Sigmoid colon (tissue), 7 donors: ENCODE measurements around the gene TASOR2. TPM values are rescaled to one million over a fixed set of nuclear protein-coding genes. Genes with fewer than 3 reads are reported as not detected.

Experiments
- DNase-seq: peaks from one replicate; pipeline ENCODE4 v3.0.0-alpha.2; 2019
- H3K27ac ChIP-seq, 4 donors: fragments of 200-600 bp; sonication (generic); one replicate each; pipeline ENCODE4 v1.5.1; 2016 to 2019; ENCODE audit warnings: mild to moderate bottlenecking in 1 of 4
- H3K27me3 ChIP-seq, 3 donors: fragments of 200-600 bp; sonication (generic); one replicate each; pipeline ENCODE4 v1.5.1; 2019; ENCODE audit warnings: mild to moderate bottlenecking in 1 of 3
- H3K36me3 ChIP-seq, 4 donors: fragments of 200-600 bp; sonication (generic); one replicate each; pipeline ENCODE4 v1.5.1; 2016 to 2019
- H3K4me1 ChIP-seq, 4 donors: fragments of 200-600 bp; sonication (generic); one replicate each; pipeline ENCODE4 v1.5.1; 2017 to 2019
- H3K4me3 ChIP-seq, 4 donors: fragments of 200-600 bp; sonication (generic); one replicate each; pipeline ENCODE4 v1.5.1; 2017 to 2019; ENCODE audit warnings: mild to moderate bottlenecking in 2 of 4, moderate library complexity in 1 of 4
- H3K9me3 ChIP-seq, 4 donors: fragments of 200-600 bp in 3 of 4; sonication (generic) in 3 of 4; one replicate each; pipeline versions ENCODE4 v1.5.1 to v1.6.1; 2013 to 2019
- EP300 ChIP-seq, 4 donors: sonication (generic); formaldehyde crosslinking; IDR thresholded peaks; one replicate each; pipeline ENCODE4 v1.6.1; 2017; ENCODE audit warnings: antibody characterized with exemption in 4 of 4
- POLR2A ChIP-seq, 2 donors: fragments of 450-650 bp; IDR thresholded peaks; one replicate each; pipeline ENCODE4 v1.6.1; 2016; ENCODE audit warnings: antibody characterized with exemption in 2 of 2, mild to moderate bottlenecking in 2 of 2, moderate library complexity in 2 of 2
- POLR2AphosphoS5 ChIP-seq, 4 donors: sonication (generic); formaldehyde crosslinking; IDR thresholded peaks; one replicate each; pipeline ENCODE4 v1.6.1; 2017; ENCODE audit warnings: antibody characterized with exemption in 4 of 4
- WGBS, 2 donors: extraction: QIAGEN DNeasy Blood & Tissue Kit; methylation state at CpG; one replicate each; pipeline ENCODE4 v1.1.7; 2013; 5-methylcytosine and 5-hydroxymethylcytosine counted together
- intact Hi-C: fragments of 100-400 bp; cut with DNase I; formaldehyde crosslinking; loops from one replicate; pipeline ENCODE4 v1.15.1; 2023
- polyA plus RNA-seq, 3 donors: library from polyadenylated mRNA; stranded (reverse); fragments of 200-250 nt; gene quantifications; one replicate each; pipeline ENCODE4 v1.2.3, GENCODE V29; 2013
- total RNA-seq, 4 donors: library from RNA; depleted of rRNA; stranded (reverse); fragments of >200 nt; gene quantifications; one replicate each; pipeline ENCODE4 v1.1.0, GENCODE V29; 2016
- TF ChIP-seq, protein P1 (sequence below), 4 experiments: fragments of 450-650 bp in 3 of 4; fragments of 200-600 bp in 1 of 4; IDR thresholded peaks; one replicate each; pipeline ENCODE4 v1.5.1; 2016 to 2019; ENCODE audit warnings: antibody characterized with exemption in 4 of 4, mild to moderate bottlenecking in 3 of 4, moderate library complexity in 2 of 4
- donor health status: healthy with polysubstance abuse.
- donor health status: Bipolar disorder and iron deficiency.
- donor health status: healthy.

TASOR2 gene
- total and polyA plus RNA-seq, 7 donors = 3.5 to 66.7 (median 56.6) TPM

DNA sequence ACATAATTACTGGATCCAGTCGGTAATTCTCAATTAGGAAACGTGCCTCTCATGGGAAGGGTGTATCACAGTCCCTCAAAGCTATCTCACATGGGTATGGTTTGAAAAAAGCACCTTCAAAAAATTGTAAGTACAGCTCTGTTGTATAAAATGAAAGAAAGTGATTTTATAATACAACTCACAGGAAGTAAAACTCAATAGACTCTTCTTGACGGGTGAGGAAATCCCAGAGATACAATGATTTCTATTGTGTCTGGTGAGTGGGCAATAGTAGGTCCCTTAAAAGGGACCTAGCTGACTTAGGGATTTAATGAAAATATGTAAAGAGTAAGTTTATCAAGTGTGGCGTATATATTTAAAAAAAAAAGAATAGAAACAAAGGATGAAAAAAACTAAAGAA lies 27.0 kb downstream of the TASOR2 start:
- intact Hi-C loops = no loop called here
- peak overlapping the region in 2 of 4 donors; percentile 10 to 18 for H3K4me3 ChIP-seq
- H3K9me3 ChIP-seq = no peaks in the 10 kb centered on the region
- no peak for TF ChIP-seq EP300 (IDR thresholded peaks at IDR 0.05)
- no peaks in the 10 kb centered on the region for H3K36me3 ChIP-seq
- whole genome bisulfite sequencing, 2 donors = 45 to 46% methylated on average over 4 of the region's 4 CpGs
- H3K27me3 ChIP-seq = no peaks in the 10 kb centered on the region
- H3K4me1 ChIP-seq = peaks cover 0 to 8% (median 0%) of the 10 kb centered on the region in 4 donors
- DNase-seq = no peak
- H3K27ac ChIP-seq = no peak overlapping the region

DNA sequence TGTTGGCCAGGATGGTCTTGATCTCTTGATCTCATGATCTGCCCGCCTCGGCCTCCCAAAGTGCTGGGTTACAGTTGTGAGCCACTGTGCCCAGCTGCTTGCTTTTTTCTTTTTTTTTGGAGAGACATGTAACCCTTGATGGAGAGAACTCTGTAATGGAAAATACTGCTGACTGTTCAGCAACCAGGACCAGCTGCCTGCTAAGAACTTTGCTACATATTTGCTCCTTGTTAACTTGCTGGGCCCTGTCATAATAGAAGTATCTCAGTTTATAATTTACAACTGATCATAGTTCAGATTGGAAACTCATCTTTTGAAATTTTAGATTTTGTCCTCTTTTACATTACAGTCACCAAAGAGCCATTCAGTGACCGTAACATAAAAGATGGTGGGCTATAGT lies 34.9 kb downstream of the TASOR2 start:
- Histone ChIP-seq H3K4me3 (no peak overlapping the region), H3K36me3 (peaks cover 0 to 22% (median 2%) of the 10 kb centered on the region in 4 donors), H3K9me3 (no peaks in the 10 kb centered on the region), H3K4me1 (no peaks in the 10 kb centered on the region), H3K27ac (no peak overlapping the region), H3K27me3 (no peaks in the 10 kb centered on the region)
- WGBS, 2 donors = 92% methylated on average over 3 of the region's 3 CpGs
- intact Hi-C loops = no loop called here
- DNase-seq = no peak
- TF ChIP-seq, protein P1, sequence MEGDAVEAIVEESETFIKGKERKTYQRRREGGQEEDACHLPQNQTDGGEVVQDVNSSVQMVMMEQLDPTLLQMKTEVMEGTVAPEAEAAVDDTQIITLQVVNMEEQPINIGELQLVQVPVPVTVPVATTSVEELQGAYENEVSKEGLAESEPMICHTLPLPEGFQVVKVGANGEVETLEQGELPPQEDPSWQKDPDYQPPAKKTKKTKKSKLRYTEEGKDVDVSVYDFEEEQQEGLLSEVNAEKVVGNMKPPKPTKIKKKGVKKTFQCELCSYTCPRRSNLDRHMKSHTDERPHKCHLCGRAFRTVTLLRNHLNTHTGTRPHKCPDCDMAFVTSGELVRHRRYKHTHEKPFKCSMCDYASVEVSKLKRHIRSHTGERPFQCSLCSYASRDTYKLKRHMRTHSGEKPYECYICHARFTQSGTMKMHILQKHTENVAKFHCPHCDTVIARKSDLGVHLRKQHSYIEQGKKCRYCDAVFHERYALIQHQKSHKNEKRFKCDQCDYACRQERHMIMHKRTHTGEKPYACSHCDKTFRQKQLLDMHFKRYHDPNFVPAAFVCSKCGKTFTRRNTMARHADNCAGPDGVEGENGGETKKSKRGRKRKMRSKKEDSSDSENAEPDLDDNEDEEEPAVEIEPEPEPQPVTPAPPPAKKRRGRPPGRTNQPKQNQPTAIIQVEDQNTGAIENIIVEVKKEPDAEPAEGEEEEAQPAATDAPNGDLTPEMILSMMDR (IDR thresholded peaks at IDR 0.05) = no peak
- TF ChIP-seq POLR2AphosphoS5 (IDR thresholded peaks at IDR 0.05) (no peak), POLR2A (IDR thresholded peaks at IDR 0.05) (no peak), EP300 (IDR thresholded peaks at IDR 0.05) (no peak)

DNA sequence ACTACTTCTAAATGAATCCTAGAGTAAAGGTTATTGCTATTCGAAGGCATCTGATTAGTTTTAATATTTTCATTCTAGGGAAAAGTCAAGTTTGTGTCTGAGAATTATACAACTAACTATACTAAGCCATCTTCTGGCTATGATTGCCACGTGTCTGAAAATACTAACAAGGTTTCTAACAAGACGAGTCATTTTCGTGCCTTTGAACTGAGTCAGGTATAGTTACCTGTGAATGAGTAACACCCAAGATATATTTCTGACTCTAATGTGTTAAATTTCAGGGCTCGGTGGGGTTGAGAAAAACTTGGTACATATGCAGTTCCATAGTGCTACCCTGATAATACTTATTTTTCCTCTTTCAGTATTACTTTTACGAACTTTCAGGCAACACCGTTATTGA lies 35.5 kb downstream of the TASOR2 start:
- H3K36me3 ChIP-seq = peaks cover 0 to 27% (median 2%) of the 10 kb centered on the region in 4 donors
- no peak for DNase-seq
- no peaks in the 10 kb centered on the region for H3K9me3 ChIP-seq
- TF ChIP-seq POLR2A (IDR thresholded peaks at IDR 0.05) (no peak), EP300 (IDR thresholded peaks at IDR 0.05) (no peak), POLR2AphosphoS5 (IDR thresholded peaks at IDR 0.05) (no peak)
- TF ChIP-seq, protein P1 (IDR thresholded peaks at IDR 0.05) = no peak
- no peak overlapping the region for H3K27ac ChIP-seq
- 94% methylated on average over 7 of the region's 7 CpGs for WGBS, 2 donors
- H3K4me3 ChIP-seq = no peak overlapping the region
- H3K27me3 ChIP-seq = no peaks in the 10 kb centered on the region
- H3K4me1 ChIP-seq = no peaks in the 10 kb centered on the region
- intact Hi-C loops = no loop called here

DNA sequence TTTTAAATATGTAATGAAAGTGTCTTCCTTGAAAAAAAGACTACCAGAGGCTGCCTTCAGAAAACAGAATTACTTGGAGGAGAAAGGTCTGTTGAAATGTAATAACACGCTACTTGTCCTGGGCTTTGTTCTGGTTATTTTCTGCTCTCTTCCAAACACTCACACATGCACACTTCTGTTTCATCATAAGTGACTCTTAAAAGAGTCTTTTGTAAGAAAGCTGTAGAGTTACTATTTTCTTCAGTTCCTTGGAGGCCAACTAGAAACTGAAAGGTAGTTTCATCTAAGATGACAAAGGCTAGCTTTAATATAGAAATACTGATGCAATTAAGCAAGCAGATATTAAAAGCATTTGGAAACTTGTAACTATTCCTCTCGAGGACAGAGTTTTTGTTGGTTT lies 39.1 kb downstream of the TASOR2 start:
- intact Hi-C loops = no loop called here
- Histone ChIP-seq H3K27ac (no peak overlapping the region), H3K36me3 (peaks cover 0 to 43% (median 2%) of the 10 kb centered on the region in 4 donors), H3K9me3 (no peaks in the 10 kb centered on the region), H3K4me1 (no peaks in the 10 kb centered on the region), H3K27me3 (no peaks in the 10 kb centered on the region), H3K4me3 (no peak overlapping the region)
- no peak for TF ChIP-seq POLR2AphosphoS5 (IDR thresholded peaks at IDR 0.05)
- TF ChIP-seq, protein P1 (IDR thresholded peaks at IDR 0.05) = no peak
- TF ChIP-seq POLR2A (IDR thresholded peaks at IDR 0.05) = no peak
- no peak for TF ChIP-seq EP300 (IDR thresholded peaks at IDR 0.05)
- WGBS, 2 donors = 75 to 77% methylated on average over 2 of the region's 2 CpGs
- DNase-seq = no peak

DNA sequence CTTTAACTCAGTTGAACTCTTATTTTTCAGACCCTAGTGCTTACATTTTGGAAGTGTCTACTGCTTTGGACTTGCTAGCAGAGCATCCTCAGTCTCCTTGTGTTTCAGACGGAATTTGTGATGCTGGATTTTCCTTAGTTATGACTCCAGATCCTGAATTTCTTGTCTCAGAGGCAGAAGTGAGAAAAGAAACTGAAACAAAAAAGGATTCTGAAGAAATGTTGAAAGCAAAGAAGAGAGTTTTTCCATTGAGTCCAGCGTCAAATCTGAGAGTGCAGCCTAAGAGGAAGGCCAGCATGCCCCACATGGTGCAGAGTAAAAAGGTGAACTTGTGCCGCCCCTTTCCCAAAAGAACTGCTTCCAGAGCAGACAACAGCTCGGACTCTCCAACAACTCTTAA lies 46.1 kb downstream of the TASOR2 start:
- no peak overlapping the region for H3K27ac ChIP-seq
- WGBS, 2 donors = 89 to 90% methylated on average over 4 of the region's 4 CpGs
- intact Hi-C loops = no loop called here
- H3K4me3 ChIP-seq = no peak overlapping the region
- TF ChIP-seq EP300 (IDR thresholded peaks at IDR 0.05) = no peak
- TF ChIP-seq, protein P1 (IDR thresholded peaks at IDR 0.05) = no peak
- TF ChIP-seq POLR2A (IDR thresholded peaks at IDR 0.05) = no peak
- TF ChIP-seq POLR2AphosphoS5 (IDR thresholded peaks at IDR 0.05) = no peak
- no peaks in the 10 kb centered on the region for H3K9me3 ChIP-seq
- H3K4me1 ChIP-seq = no peaks in the 10 kb centered on the region
- no peak for DNase-seq
- H3K27me3 ChIP-seq = no peaks in the 10 kb centered on the region
- peaks cover 0 to 60% (median 10%) of the 10 kb centered on the region in 4 donors for H3K36me3 ChIP-seq
